ENCODE measurements around the gene EIF4G1.

GRCh38 chr3:184345317-184346144, 31.1 kb downstream of the EIF4G1 start:
- TF ChIP-seq CTCF (IDR thresholded peaks at IDR 0.05) (no peak), POLR2A (IDR thresholded peaks at IDR 0.05) (no peak)

Measured in uterus (tissue), 2 donors.